ENCODE results near the gene VPS72. TPM values are rescaled to one million over a fixed set of nuclear protein-coding genes. Genes with fewer than 3 reads are reported as not detected.

The VPS72 gene
- total RNA-seq, 4 donors from 2014 or later = 21.9 to 39.2 (median 26.5) TPM

DNA sequence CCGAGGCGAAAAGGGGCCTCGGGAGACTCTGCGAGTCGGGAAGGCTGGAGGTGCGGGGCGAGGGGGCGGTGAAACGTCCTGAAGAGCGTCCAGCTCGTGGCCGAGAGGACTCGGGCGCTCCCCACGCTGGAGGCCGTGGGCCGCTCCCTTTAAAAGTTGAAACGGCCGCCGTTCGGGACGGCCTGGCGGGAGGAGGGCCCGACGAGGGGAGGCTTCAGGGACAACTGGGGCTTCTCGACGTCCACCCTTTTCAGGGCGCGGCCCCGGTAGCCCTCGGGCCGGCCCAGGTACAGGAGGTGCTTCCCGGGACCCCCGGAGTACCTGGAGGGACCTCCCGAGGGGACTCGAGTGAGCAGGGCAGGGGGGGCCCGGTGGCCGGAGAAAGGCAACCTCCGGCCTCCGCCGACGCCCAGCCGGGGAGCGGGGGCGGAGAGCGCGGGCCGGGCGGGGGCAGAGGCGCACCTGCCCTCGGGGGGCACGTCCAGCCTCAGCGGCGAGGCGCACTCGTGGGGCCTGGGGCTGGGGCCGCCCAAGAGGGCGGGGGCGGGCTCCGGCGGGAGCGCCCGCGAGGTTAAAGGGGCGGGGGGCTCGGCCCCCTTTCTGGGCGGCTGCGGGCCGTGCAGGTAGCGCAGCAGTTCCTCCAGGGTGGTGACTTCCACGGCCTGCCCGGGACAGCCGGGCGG is 57.5 kb downstream of the VPS72 start:
- TF ChIP-seq, protein P1, sequence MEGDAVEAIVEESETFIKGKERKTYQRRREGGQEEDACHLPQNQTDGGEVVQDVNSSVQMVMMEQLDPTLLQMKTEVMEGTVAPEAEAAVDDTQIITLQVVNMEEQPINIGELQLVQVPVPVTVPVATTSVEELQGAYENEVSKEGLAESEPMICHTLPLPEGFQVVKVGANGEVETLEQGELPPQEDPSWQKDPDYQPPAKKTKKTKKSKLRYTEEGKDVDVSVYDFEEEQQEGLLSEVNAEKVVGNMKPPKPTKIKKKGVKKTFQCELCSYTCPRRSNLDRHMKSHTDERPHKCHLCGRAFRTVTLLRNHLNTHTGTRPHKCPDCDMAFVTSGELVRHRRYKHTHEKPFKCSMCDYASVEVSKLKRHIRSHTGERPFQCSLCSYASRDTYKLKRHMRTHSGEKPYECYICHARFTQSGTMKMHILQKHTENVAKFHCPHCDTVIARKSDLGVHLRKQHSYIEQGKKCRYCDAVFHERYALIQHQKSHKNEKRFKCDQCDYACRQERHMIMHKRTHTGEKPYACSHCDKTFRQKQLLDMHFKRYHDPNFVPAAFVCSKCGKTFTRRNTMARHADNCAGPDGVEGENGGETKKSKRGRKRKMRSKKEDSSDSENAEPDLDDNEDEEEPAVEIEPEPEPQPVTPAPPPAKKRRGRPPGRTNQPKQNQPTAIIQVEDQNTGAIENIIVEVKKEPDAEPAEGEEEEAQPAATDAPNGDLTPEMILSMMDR (IDR thresholded peaks at IDR 0.05; ENCODE audit: low read depth) = no peak

DNA sequence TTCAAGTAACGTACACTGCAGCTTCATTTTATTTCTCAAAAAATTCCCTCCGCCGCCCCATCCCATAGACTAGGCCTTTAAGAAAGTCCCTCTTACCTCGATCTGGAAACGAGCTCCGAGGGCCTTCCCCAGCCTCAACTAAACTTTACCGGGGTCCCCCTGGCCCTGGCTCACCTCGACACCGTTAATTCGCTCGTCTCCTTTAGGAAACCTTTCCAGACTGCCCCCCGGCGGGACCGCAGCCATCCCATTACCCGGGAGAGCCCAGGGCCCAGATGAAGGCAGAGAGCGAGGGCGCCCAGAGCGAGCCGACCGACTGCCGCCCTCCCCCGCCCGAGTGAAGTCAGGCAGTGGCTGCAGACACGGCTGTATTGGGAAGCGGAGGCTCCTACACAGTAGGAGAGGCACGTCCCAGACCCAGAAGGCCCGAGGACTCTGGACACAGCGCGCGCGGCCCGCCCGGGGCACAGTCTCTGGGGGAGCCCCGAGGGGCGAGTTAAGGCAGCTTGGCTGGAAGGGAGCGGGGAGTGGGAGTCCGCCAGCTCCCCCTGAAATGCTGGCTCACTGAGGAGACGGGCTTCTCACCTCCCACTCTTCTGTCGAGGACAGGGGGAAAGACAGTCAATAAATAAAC is 58.2 kb downstream of the VPS72 start:
- TF ChIP-seq, protein P1 (IDR thresholded peaks at IDR 0.05; ENCODE audit: low read depth) = no peak

DNA sequence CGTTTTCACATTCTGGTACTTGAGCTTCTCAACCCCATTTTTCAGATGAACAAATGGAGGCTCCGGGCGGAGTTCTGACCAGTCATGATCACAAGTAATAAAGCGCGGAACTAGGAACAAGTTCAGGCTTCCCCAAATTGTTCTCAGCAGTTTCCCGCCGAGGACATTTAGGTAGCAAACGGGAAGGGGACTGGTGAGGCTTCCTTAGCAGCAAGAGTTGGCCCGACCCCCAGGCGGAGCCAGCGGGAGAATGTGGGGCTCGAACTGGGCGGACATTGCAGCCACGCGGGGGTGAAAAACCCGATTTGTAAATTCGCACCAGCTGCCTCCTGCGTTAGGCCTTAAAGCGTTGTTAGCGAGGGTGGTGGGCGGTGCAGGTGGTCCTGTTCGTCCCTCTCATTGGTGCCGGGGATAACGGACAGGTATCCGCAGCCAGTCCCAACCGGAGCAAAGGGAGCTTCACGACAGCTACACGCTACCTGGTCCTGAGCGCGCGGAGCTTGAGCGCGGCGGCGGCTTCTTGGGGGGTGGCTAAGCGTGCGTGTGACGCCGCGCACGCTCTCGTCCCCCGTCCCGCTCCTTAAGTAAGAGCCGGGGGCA is 58.9 kb downstream of the VPS72 start:
- TF ChIP-seq, protein P1 (IDR thresholded peaks at IDR 0.05; ENCODE audit: low read depth) = no peak

DNA sequence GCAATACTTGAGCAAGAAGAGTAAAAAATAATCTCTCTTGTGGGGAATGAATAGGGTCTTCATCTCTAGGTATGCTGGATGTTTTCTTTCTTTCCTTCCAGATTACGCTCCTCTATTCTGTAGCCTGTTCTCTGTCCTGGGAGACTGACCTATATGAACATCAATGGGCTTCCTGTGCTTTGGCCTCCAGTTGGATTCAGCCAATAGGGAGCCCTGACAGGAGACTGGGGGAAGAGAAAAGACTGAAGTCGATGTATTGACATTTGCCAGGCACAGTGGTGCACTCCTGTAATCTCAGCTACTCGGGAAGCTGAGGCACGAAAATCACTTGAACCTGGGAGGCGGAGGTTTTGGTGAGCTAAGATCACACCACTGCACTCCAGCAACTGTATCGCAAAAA is 61.2 kb downstream of the VPS72 start:
- TF ChIP-seq, protein P1 (IDR thresholded peaks at IDR 0.05; ENCODE audit: low read depth) = no peak

Other genes with a start within 250 kb of the VPS72 start
- gene CERS2, start 215.4 kb downstream of the VPS72 start, total RNA-seq = 100 to 1,000 TPM in 3 of 4 donors, 10 to 100 TPM in 1; 67.4 to 140 (median 112) TPM
- gene ANXA9, start 207.9 kb downstream of the VPS72 start, total RNA-seq = 1 to 10 TPM in 1 of 4 donors, under 1 TPM in 1, not detected in 2; 0.68 to 1.3 TPM
- gene MINDY1, start 183.3 kb downstream of the VPS72 start, total RNA-seq = 10 to 100 TPM in 3 of 4 donors, 1 to 10 TPM in 1; 8.5 to 31.4 (median 30.7) TPM
- gene PRUNE1, start 181.7 kb downstream of the VPS72 start, total RNA-seq = 10 to 100 TPM; 16.5 to 29.5 (median 17.8) TPM
- under 1 TPM in 3 of 4 donors, not detected in 1; 0.16 to 0.88 (median 0.34) TPM for gene BNIPL, start 153.6 kb downstream of the VPS72 start, total RNA-seq
- 1 to 10 TPM; 4.4 to 7.9 (median 5.5) TPM for gene C1orf56, start 142.4 kb downstream of the VPS72 start, total RNA-seq
- 10 to 100 TPM; 44.5 to 55.4 (median 47.7) TPM for gene CDC42SE1, start 130.6 kb downstream of the VPS72 start, total RNA-seq
- 1 to 10 TPM in 1 of 4 donors, under 1 TPM in 3; 0.19 to 1.5 (median 0.45) TPM for gene MLLT11, start 129.8 kb downstream of the VPS72 start, total RNA-seq
- 10 to 100 TPM; 16.5 to 23.5 (median 20.6) TPM for gene GABPB2, start 119.4 kb downstream of the VPS72 start, total RNA-seq
- 10 to 100 TPM in 1 of 4 donors, 1 to 10 TPM in 3; 4.0 to 19.2 (median 5.3) TPM for gene SEMA6C, start 43.6 kb downstream of the VPS72 start, total RNA-seq
- gene TNFAIP8L2, start 33.5 kb downstream of the VPS72 start, total RNA-seq = 10 to 100 TPM in 2 of 4 donors, 1 to 10 TPM in 2; 5.7 to 30.9 (median 11.5) TPM
- gene LYSMD1, start 24.3 kb downstream of the VPS72 start, total RNA-seq = 10 to 100 TPM; 10.1 to 15.0 (median 10.9) TPM
- gene SCNM1, start 24.1 kb downstream of the VPS72 start, total RNA-seq = 10 to 100 TPM; 20.3 to 34.6 (median 25.8) TPM
- gene TMOD4, start 14.2 kb downstream of the VPS72 start, total RNA-seq = not detected
- 10 to 100 TPM; 29.7 to 70.9 (median 46.6) TPM for gene PIP5K1A, start 8.4 kb upstream of the VPS72 start, total RNA-seq
- 100 to 1,000 TPM; 113 to 200 (median 160) TPM for gene PSMD4, start 64.5 kb upstream of the VPS72 start, total RNA-seq
- 10 to 100 TPM in 3 of 4 donors, 1 to 10 TPM in 1; 7.8 to 19.8 (median 17.7) TPM for gene ZNF687, start 92.1 kb upstream of the VPS72 start, total RNA-seq
- gene PI4KB, start 137.2 kb upstream of the VPS72 start, total RNA-seq = 10 to 100 TPM; 50.0 to 73.1 (median 56.0) TPM
- 10 to 100 TPM; 20.2 to 27.5 (median 22.8) TPM for gene RFX5, start 157.1 kb upstream of the VPS72 start, total RNA-seq
- gene SELENBP1, start 182.5 kb upstream of the VPS72 start, total RNA-seq = 100 to 1,000 TPM in 1 of 4 donors, 10 to 100 TPM in 3; 32.6 to 100 (median 54.7) TPM
- gene PSMB4, start 209.4 kb upstream of the VPS72 start, total RNA-seq = 100 to 1,000 TPM; 197 to 298 (median 246) TPM